ENCODE data around the gene GPC3. TPM values are rescaled to one million over a fixed set of nuclear protein-coding genes. Genes with fewer than 3 reads are reported as not detected.

Gene GPC3
- total and polyA plus RNA-seq, 2 of the 4 experiments (the other 2 are of a cell fraction) = not detected

- H3K23ac ChIP-seq (ENCODE audit: low read depth, low read length) = no peak overlapping the region
- no peaks in the 10 kb centered on the region for H3K79me1 ChIP-seq (ENCODE audit: low read depth in 1 of 2, low read length in 2 of 2)
- no peak overlapping the region for H4K5ac ChIP-seq (ENCODE audit: low read depth, low read length)
- ChIA-PET POLR2A (ENCODE audit: unreplicated experiment) (no interaction called here), CTCF (no interaction called here)
- TF ChIP-seq RFX5 (IDR thresholded peaks at IDR 0.05; ENCODE audit: low read depth, low read length) = no peak
- DNase-seq (no peak), ATAC-seq (ENCODE audit: low read depth) (no peak)
- intact Hi-C loops (cut with micrococcal nuclease) = no loop called here
- no TSS peak for BruUV-seq (replicated peaks)
- no peak overlapping the region for H2BK5ac ChIP-seq (ENCODE audit: low read depth, low read length, poor library complexity, severe bottlenecking)
- H2AK5ac ChIP-seq (ENCODE audit: low read depth, low read length) = no peak overlapping the region
- H3K4me2 ChIP-seq (ENCODE audit: low read depth, low read length) = no peak overlapping the region
- H2AK9ac ChIP-seq (replicated peaks; ENCODE audit: low read depth, low read length, poor library complexity) = no peak overlapping the region
- no peak overlapping the region for H2AFZ ChIP-seq (replicated peaks; ENCODE audit: low read length, poor library complexity)
- H3K4ac ChIP-seq (ENCODE audit: low read depth, low read length) = no peak overlapping the region
- no peak overlapping the region for H2BK20ac ChIP-seq (ENCODE audit: low read depth, low read length)
- no peaks in the 10 kb centered on the region for H3K9me3 ChIP-seq (ENCODE audit: control insufficient read depth, insufficient read depth, low read length)
- H2BK15ac ChIP-seq (ENCODE audit: low read depth, low read length) = no peak overlapping the region
- no peaks in the 10 kb centered on the region for H3K9me1 ChIP-seq (ENCODE audit: insufficient read depth, low read length)
- H3K27me3 ChIP-seq (ENCODE audit: control insufficient read depth, insufficient read depth, low read length) = peaks cover 1% of the 10 kb centered on the region; the same call in 1 of the 2 replicates
- no peak overlapping the region for H3K4me3 ChIP-seq (ENCODE audit: insufficient read depth, low read depth, low read length)
- no peak overlapping the region for H3K27ac ChIP-seq (ENCODE audit: insufficient read depth, low read length)
- H4K20me1 ChIP-seq (ENCODE audit: insufficient read depth, low read length) = no peaks in the 10 kb centered on the region
- H3K56ac ChIP-seq (ENCODE audit: extremely low read depth, insufficient read depth, low read length) = no peak overlapping the region
- no peak overlapping the region for H4K8ac ChIP-seq (ENCODE audit: low read depth in 2 of 2, low read length in 2 of 2)
- in situ Hi-C loops (cut with MboI; ENCODE audit: low sequenced_read_pairs) = no loop called here
- H2BK120ac ChIP-seq (ENCODE audit: low read depth, low read length) = no peak overlapping the region
- no peak overlapping the region for H4K91ac ChIP-seq (ENCODE audit: insufficient read depth, low read depth, low read length)
- no peaks in the 10 kb centered on the region for H3K36me3 ChIP-seq (ENCODE audit: control insufficient read depth, insufficient read depth, low read length)
- no peaks in the 10 kb centered on the region for H3K4me1 ChIP-seq (ENCODE audit: control insufficient read depth, insufficient read depth, low read length)
- H3K18ac ChIP-seq (ENCODE audit: low read depth, low read length) = no peak overlapping the region
- H3K14ac ChIP-seq (replicated peaks; ENCODE audit: low read depth, low read length) = no peak overlapping the region
- no peak overlapping the region for H3K9ac ChIP-seq (ENCODE audit: low read depth, low read length)
- 30% methylated on average over 2 of the region's 3 CpGs; no CpG with 5 or more reads in 1 of the 2 experiments for WGBS, 2 experiments (ENCODE audit: extremely low coverage in 2 of 2, insufficient read length in 1 of 2)
- dilution Hi-C loops (cut with HindIII; ENCODE audit: low sequenced_read_pairs, unreplicated experiment) = no loop called here
Observed at GRCh38 chrX:133533249-133533648, 452.1 kb downstream of the GPC3 start.

All from IMR-90 (cell line).